Hematopoietic multipotent progenitor cell treated with erythropoietin and hydrocortisone succinate and interleukin-3 and kit ligand, for 8 days (in vitro differentiated cells): ENCODE data around the gene HGS.

ENCODE experiments used
- DNase-seq: peaks from one replicate; pipeline ENCODE4 v3.0.0-alpha.2; 2015

HGS gene

DNA sequence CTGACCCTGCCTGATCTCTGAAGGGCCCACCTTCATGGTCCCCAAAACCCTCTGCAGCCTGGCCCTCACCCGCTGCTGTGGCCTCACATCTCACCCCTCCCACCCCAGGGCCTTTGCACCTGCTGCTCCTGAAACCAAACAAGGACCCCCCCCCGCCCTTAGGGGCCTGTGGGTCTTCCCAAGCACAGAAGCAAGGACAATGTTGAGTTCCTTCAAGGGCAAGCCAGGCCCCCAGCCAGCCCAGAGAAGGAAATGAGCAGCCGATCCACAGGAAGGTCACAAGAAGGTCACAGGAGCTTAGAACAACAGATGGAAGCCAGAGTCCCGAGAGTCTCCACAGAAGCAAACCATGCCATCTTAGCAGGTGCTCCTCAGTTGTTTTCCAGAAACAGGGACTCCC lies 27.0 kb upstream of the HGS start:
- no peak for DNase-seq

DNA sequence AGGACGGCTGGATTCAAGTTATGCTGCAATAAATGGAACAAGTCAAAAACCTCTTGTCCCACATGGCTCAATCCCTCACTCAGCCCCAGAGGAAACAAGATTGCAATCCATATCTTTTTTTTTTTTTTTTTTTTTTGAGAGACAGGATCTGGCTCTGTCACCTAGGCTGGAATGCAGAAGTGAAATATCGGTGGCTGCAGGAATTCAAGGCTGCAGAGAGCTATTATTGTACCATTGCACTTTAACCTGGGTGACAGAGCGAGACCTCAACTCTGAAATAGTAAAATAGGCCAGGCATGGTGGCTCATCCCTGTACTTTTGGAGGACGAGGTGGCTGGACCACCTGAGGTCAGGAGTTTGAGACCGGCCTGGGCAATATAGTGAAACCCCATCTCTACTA lies 24.8 kb upstream of the HGS start:
- no peak for DNase-seq

DNA sequence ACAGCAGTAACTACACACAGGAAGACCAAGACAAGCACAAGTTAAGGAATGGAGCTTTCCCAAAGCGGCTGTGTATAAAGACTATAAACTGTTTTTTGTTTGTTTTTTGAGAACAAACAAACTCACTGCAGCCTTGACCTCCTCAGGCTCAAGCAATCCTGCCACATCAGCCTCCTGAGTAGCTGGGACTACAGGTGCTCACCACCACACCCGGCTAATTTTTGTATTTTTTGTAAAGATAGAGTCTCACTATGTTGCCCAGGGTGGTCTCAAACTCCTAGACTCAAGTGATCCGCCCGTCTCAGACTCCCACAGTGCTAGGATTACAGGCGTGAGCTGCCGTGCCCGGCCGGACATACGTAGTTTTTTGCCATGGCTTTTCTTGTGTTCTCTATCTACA lies 23.4 kb upstream of the HGS start:
- DNase-seq = no peak

DNA sequence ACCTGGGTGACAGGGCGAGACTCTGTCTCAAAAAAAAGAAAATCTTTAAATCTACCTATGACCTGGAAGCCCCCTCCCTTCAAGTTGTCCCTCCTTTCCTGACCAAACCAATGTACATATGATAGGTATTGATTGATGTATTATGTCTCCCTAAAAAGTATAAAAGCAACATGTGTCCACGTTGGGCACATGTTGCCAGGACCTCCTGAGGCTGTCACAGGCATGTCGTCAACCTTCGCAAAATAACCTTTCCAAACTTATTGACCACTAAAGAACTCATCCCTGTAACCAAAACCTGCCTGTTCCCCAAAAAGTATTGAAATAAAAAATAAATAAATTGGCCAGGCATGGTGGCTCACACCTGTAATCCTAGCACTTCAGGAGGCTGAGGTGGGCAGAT lies 21.8 kb upstream of the HGS start:
- DNase-seq = no peak

DNA sequence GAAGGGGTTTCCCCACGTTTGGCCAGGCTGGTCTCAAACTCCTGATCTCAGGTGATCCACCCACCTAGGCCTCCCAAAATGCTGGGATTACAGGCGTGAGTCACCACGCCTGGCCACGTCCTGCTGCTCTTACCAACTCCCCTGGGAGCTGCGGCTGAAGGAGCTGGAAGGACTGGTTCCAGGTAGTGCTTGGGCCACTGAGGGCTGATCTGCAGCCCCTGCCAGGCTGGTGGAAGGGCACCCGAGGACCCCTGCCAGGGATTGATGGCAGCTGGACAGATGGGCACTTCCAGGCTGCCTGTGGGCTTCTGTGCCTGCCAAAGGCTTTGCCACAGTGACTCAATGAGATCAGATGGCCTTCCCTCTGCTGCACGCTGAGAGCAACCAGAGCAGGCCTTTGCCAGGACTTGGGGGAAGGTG lies 19.8 kb upstream of the HGS start:
- no peak for DNase-seq

DNA sequence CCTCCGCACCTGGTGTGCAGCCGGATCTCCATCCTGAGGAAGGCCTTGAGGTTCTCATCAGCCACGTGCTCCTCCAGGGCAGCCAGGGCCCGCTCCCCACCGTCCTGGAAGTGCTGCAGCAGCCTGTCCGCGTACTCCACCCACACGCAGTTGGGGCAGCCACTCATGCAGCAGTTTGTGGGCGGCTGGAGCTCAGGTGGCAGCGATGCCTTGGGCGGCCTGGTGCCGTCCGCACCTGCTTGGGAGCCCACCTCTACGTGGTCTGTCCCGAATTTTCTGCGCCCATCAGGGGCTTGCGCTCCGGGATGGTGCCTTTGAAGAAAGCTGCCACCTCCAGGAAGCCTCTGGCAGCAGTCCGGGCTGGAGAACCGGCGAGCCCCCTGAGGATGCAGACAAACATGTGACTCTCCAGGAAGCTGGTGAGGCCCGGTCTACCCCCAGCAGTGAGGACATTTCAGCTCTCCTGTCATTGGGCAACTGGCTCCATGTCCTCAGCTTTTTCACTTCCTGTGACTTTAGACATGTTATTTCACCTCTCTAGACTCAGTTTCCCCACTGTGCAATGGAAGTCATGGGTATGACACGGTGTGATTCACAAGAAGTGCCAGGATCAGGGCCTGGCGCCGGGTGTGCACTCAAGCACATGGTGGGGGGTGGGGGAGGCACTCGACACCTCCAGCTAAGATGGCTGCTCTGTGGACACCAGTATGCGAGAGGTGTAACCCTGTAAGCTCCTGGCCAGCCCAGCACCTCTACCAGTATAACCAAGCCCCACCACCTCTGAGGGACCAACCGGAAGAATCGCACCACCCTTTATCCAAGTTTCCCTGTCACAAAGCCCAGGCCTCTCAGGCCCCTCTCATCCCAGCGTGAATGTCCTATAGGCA lies 18.4 kb upstream of the HGS start:
- DNase-seq = peak; percentile 69

DNA sequence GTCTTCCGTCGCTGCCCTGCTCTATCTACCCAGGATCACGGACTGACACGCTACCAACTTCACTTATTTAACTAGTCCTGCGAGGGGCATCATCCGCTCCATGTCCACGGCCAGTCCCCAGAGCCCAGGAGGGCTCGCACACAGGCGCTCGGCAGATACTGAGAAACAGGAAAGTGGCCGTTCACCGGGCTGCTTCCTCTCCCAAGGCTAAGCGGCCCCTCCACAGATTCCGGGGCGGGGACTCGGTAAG lies 17.8 kb upstream of the HGS start:
- DNase-seq = no peak

DNA sequence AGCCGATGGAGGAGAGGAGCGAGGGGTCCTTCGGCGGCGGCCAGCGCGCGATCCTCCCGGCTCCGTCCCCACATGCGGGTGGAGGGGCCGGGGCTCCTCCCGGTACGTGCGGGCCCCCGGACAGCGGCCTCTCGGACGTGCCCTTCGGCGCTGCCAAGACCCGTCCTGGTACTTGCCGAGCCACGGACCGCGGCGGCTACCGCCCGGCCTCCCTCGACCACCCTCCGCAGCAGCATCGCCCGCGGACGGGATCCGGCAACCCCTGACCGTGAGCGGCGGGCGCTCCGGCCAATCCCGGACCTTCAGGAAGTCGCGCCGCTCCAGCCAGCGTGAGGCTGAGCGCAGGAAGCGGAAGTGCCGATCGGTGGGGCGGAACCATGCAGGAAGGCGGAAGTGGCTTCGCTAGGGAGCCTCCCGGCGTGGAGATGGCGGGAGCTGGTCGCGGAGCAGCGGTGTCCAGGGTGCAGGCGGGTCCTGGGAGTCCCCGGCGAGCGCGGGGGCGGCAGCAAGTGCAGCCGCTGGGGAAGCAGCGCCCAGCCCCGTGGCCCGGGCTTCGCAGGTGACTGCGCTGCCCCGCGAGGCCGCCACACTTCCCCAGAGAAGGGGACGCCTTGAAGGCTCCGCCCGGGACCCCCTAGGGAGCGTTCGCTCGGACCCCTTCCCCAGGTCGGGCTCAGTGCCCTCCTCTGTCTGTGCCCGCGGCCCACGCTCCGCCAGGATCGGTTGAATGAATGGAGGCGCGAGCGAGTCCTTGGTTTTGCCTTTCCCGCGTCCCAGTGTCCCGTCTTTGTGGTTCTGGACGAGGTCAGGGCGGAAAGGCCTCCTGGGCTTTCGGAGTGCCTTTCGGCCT lies 17.2 kb upstream of the HGS start, which contains the start of the genes CCDC137 and OXLD1:
Gene CCDC137, plus strand, starts transcription at position 396 of the 850 bp plus-strand sequence. Its CDS starts 30 bp downstream, at position 426.
Gene OXLD1, minus strand, starts transcription at position 264 of the 850 bp plus-strand sequence. Its CDS starts 28 bp downstream, at position 236.
- DNase-seq = peak; percentile 96

DNA sequence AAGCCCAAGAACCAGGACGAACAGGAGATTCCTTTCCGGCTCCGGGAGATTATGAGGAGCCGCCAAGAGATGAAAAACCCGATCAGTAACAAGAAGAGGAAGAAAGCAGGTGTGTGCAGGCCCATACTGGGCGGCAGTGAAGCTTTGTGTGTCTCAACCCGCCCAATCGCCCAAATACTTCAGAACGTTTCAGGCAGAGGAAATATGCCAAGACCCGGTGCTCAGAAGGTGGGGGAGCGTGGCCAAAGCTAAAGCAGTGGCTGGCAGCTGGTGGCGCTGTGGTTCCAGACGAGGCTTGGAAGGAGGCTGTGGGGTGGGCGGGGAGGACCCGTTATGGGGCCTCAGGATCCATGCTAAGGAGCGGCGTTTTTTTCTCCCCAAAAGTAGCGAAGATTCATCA lies 16.1 kb upstream of the HGS start:
- peak; percentile 50 for DNase-seq

DNA sequence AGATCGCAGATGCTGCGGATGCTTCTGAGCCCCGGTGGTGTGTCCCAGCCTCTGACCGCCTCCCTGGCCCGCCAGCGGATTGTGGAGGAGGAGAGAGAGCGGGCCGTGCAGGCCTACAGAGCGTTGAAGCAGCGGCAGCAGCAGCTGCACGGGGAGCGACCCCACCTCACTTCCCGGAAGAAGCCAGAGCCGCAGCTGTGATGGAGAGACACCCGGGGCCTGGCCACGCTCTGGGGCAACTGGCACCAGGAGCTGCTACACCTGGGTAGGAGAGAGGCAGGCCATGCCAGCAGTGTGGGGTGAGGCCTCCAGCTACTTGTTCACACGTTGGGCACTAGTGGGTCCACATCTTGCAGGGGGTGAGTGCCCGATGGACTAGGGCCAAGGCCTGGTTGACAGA lies 11.3 kb upstream of the HGS start:
- no peak for DNase-seq

DNA sequence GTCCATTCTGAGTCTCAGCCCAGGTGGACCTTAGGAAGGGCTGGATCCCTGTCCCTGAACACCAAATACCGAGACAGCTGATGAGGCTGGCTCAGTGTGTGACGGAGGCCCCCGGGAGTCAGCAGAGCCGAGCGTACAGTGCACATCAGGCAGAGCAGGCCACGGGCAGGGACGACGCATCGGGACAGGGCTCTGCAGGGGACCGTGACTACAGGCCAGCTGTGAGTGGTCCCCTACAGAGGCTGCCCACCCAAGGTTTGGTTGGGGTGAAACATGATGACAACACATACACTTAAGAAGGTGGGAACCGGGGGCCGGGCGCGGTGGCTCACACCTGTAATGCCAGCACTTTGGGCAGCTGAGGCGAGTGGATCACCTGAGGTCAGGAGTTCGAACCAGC lies 10.9 kb upstream of the HGS start:
- no peak for DNase-seq

DNA sequence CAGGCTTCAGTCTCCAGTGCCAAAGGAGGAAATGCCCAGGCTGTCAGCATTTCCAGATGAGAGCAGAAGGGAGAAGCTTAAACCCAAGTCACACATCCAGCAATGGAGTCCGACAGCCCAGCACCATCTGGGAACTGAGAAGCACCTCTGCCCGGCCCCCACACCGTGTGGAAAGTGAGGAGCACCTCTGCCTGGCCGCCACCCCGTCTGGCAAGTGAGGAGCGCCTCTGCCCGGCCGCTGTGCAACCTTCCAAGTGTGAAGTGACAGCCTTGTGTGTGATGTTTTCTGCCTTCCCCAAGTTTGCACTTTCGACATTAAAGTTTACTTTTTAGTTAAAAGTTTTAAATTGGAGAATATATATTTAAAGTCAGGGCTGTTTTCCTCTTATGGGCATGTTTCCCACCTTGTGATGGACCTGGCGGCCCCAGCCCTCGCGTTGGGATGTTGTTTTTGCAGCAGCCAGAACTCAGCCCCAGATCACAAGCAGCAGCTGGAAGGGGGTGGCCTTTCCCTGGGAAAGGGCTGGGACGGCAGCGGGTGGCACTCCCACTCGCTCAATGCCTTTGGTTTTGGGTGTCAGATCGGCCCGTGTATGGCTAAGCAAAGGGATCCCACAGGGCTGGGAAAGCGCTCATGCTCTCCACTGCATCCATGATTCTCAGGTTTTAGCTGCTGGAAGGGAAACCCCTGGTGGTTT lies 10.1 kb upstream of the HGS start:
- no peak for DNase-seq

DNA sequence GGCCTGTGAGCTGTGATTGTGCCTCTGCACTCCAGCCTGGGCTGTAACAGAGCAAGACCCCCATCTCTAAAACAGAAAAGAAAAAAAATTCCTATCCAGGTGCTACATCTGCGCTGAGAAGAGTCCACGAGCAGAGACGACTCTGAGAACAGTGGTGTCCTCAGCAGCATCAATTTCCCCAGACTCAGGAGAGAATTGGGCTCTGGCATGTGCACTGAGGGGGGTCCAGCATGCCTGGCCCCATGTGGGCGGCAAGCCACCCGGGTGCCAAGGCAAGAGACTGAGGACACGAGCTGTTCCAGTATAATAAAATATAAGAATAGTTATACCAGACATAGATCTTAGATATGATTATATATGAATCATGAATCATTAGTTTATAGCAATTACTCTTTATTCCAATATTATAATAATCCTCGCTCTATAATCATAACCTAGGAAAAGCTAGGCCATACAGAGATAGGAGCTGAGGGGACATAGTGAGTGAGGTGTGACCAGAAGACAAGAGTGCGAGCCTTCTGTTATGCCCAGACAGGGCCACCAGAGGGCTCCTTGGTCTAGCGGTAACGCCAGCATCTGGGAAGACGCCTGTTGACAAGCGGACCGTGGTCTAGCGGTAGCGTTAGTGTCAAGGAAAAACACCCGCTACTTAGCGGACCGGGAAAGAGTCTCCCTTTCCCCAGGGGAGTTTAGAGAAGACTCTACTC lies 8.1 kb upstream of the HGS start:
- peak; percentile 44 for DNase-seq

DNA sequence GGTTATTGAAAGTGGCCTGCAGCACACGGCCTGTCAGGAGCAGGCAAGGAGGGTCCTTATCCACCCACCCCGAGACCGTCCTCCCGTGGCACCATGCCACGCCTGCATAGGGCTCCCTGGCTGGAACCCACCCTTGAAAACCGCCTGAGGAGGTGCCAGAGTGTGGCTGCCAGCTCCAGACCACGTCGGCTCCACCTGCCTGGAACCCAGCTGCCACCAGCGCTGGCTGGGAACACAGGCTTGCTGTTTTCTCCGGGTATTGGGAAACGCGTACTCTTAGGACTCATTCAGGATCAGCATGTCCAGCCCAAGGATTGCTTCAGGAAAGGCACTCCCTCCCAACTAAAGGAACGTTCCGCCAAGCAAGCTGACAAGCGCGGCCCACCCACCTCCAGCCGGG lies 6.9 kb upstream of the HGS start:
- no peak for DNase-seq

DNA sequence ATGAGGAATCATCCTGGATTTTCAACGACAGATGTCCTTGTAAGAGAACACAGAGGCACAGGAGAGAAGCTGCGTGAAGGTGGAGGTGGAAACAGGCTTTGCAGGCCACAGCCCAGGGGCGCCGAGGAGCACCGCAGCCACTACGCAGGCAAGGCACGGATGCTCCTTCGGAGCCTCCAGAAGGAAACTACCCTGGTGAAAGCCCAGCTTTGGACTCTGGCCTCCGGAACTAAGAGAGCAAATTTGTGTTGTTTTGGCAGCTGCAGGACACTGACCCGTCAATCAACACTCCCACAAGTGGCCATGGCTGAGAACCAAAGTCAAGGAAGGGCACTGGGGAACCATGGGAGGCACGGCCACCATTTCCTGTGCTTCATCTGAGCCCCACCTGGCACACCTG lies 3.7 kb upstream of the HGS start:
- DNase-seq = no peak

DNA sequence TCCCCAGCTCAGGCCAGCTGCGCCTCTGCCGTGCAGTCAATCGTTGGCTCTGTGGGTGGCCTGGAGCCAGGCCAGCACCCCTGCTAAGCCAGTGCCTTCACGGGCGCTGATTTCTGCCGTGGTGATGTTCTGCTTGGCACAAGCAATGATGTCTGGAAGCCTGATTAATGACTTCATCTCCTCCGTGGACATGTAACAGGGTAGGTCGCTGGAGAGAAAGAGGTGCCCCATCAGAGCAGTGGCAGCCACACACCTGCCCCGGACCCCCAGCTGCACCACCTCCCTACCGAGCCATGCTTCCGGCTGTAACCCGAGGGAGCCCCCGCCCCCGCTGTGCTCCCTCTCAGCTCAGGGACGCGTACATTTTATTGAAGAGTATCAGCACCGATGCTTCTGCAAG lies 2.1 kb upstream of the HGS start:
- no peak for DNase-seq

DNA sequence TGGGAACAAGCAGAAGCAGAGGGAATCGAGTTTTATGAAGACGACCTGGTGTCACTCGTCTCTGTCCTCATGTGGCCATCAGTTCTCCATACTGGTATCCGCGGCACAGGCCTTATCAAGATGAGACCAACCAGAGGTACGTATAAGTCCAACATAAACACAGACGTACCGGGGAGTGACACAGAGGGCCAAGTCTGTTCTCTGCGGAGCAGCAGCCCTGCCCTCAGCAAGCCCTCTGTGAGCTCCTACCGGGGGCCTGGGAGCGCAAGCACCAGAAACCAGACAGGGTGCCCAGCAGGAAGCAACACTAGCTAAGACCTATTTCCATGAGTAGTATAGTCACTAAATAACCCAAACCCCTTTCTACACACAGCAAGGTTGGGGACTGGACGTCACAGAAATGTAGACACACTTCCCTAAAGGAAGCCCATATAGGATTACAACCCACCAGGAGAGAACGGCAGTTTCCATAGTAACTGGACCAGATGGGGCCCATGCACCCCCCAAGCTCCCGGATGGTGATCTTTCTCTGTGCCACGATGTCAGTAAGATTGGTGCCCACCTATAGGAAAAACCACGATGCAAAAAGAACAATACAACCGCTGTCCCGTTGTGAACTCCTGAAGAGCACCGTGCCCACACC lies 1.1 kb upstream of the HGS start:
- DNase-seq = no peak

DNA sequence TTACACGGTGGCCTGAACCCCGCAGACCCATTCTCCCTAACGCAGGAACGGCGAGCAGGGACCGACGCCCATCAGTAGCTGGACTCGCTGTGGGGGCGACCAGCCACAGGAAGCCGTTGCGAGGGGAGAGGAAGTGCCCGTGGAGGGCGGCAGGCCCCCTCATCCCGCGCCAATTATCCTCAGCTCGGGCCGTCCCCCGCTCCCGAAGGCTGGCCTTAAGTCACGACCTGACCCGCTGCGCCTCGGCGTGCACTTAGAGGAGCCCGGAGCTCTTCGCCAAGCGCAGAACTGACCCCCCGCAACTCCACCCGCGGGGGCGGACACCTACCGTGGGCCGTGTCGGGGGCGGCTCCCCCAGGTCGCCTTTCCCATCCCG lies 615 bp upstream of the HGS start:
- peak; percentile 20 for DNase-seq

DNA sequence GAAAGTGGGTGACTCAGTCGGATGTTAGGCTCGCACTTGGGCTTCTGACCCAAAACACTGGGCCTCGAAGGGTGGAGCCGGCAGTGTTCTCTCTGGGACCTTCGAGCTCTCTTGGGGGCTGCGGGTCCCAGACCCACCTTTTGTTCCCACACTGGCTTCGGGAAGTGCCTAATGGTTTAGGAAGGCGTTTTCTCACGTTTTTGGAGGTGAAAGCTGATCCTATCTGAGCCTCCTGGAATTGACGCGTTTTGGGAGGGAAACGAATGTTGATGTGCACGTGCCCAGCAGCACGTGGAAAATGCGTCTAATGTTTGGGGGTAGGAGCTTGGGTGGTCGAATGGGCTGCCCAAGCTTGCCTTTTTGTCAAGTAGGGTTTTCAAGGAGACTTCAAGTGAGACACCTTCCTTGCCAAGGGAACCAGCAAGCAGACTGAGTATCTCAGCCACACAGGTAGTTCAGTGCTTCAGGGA lies 666 bp downstream of the HGS start:
- DNase-seq = peak; percentile 37

DNA sequence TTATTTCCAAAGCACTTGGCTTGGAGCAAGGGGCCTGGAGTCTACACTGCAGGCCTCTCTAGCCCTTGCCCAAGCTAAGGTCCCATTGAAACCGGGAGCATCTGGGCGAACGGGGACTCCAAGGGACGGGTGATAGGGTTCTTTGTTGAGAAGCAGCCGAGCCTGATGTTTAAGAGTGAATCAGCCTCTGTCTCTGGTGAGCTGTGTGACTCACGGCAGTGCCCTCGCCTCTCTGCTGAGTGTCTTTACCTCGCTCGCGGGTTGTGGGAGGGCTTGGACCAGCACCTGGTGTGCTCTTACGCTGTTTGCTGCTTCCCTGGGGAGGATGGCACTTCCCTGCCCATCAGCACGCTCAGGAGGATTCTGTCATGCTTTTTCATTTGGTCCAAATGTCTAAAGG lies 1.3 kb downstream of the HGS start:
- DNase-seq = no peak

DNA sequence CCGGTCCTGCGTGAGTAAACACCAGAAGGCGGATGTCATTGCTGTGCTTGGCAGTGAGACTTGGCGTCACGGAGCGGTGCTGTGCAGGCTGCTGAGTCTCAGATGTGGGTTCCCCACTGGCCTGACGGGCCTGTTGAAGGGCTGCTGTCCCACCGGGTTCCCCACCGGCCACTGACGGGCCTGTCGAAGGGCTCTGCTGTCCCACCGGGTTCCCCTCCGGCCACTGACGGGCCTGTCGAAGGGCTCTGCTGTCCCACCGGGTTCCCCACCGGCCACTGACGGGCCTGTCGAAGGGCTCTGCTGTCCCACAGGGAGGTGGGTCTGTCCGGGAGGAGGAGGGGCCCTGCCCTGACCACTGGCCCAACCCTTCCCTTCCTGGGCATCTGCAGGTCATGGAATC lies 2.8 kb downstream of the HGS start:
- DNase-seq = no peak
